ENCODE data around the gene SLC10A2.

Gene SLC10A2

GRCh38 chr13:103044056-103044455 is 22.2 kb downstream of the SLC10A2 start:
- no peak for DNase-seq

DNA sequence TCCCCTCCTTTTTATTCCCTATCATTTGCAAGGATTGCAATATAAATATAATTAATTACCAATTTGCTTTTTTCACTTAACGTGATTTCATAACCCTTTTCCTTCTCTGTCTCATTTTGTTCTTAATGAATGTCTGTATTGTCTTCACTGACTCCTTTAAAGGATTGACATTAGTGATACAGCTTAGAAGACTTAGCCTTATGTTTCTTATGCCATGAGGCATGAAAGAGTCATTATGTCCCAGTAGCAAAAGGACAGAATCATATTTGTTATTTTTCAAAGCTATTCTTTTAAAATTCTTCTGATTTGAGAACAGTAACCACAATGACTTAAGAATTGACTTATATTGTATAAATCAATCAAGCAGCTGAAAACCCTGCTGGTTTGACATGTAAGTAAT is 26.2 kb downstream of the SLC10A2 start:
- no peak for DNase-seq

DNA sequence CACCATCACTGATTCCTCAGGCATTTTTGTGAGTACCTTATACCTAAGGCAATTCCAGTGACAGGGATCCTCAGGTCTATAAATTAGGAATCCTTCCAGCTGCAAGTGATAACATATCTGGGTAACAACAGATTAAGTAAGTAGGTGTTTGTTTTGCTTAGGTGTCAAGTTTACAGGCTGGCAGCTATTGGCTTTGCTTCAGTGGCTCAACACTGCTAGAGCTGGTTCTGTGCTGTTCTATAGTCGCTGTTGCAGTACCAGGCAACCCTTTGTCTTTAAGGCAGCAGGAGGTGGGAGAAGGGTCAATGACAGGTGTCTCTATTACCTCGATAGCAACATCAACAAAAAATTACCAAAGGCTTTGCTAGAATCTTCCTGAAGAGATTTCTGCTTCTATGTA is 27.0 kb downstream of the SLC10A2 start:
- no peak for DNase-seq

DNA sequence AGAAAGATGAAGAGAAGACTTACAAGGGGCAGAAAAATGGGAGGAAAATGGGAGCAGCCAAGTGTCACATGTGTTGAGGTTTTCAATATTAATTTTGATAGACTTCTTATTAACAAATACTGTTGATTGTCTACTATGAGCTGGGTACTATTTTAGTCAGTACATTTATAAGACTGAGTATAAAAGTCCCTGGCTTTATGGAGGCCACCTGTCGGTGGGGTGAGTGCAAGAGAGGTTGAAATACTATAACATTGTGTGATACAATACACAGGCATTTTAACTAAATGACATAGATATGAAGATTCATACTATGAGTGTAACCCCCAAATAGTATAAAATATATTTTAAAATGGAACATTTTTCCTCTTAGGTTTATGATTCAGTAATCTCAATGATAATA is 29.9 kb downstream of the SLC10A2 start:
- no peak for DNase-seq

GRCh38 chr13:103033999-103034398 is 32.2 kb downstream of the SLC10A2 start:
- no peak for DNase-seq

DNA sequence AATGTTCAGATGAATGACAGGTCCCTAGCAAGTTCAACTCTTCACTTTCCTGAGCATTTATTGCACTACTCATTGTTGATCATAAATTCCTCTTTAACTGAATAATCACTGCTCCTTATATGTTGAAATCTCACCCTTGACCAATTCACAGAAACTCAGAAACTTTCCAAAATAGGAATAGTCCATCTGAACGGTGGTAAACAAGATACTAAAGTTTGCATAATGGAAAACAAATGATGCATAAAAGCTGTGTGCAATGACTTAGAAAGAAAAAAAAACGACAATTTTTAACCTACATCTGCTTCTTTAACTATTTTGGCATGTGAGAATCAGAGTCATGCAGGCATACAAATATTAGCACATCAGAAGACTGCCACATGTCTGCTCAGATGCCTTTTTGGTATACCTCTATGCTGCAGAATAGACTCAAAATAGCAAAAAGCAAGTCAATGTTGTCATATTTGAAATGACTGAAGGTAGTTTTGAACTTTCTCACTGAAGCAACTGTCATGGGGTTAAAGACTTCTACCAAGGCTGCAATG is 34.8 kb downstream of the SLC10A2 start:
- no peak for DNase-seq

GRCh38 chr13:103030776-103031175 is 35.4 kb downstream of the SLC10A2 start:
- DNase-seq = no peak

- DNase-seq = no peak
Observed at GRCh38 chr13:103029798-103030197, 36.4 kb downstream of the SLC10A2 start.

DNA sequence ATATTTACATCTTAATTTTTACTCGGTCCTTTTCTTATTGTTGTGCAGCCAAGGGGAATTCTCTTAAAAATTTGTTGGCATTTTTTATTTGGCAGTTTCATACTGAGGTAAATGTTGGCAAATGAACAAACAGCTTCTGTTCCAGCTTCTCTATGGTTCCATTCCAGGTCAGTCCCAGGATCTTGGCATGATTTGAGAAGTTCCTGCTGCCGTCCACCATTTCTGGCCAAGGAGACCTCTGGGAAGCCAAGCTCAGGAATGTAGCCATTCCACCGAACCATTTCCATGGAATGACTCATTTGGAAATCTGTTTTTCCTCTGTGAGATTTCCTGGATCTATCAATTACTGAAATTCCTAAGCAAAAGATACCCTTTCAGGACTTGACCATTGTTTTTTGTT is 43.9 kb downstream of the SLC10A2 start:
- DNase-seq = no peak

- no peak for DNase-seq
Observed at GRCh38 chr13:103018556-103018955, 47.7 kb downstream of the SLC10A2 start.

GRCh38 chr13:103012646-103013045 is 53.6 kb downstream of the SLC10A2 start:
- no peak for DNase-seq

- DNase-seq = no peak
Observed at GRCh38 chr13:103009051-103009840, 57.0 kb downstream of the SLC10A2 start.

- DNase-seq = no peak
Observed at GRCh38 chr13:103007427-103007762, 58.8 kb downstream of the SLC10A2 start.

- peak in 1 of 3 donors; percentile 5 for DNase-seq
Observed at GRCh38 chr13:103006641-103007426, 59.4 kb downstream of the SLC10A2 start.

- no peak for DNase-seq
Observed at GRCh38 chr13:103004661-103005345, 61.4 kb downstream of the SLC10A2 start.

- DNase-seq = no peak
Observed at GRCh38 chr13:103003631-103004030, 62.6 kb downstream of the SLC10A2 start.

- no peak for DNase-seq
Observed at GRCh38 chr13:103002279-103002678, 63.9 kb downstream of the SLC10A2 start.

DNA sequence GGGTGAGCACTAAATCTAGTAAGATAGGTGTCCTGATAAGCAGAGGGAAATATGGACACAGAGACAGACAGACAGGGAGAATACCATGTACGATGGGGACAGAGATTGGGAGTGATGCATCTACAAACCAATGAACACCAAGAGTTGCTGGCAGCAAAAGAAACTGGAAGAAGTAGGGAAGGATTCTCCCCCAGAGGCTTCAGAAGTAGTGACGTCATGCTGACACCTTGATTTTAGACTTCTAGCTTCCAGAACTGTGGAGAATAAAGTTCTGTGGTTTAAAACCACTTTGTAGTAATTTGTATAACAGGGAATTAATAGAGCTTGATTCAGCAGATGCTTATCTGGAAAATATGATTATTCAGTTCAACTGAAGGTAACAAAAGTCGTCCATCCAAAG is 66.1 kb downstream of the SLC10A2 start:
- no peak for DNase-seq

GRCh38 chr13:102999499-102999898 is 66.7 kb downstream of the SLC10A2 start:
- peak in 2 of 3 donors; percentile 1 to 12 for DNase-seq

Measured in suppressor macrophage treated with lipopolysaccharide for 1 hour (primary cell).